Measurements from ENCODE around the gene HOXC10. TPM values are rescaled to one million over a fixed set of nuclear protein-coding genes. Genes with fewer than 3 reads are reported as not detected.

The HOXC10 gene
- total RNA-seq, 4 donors from 2014 or later, result 1.3 to 12.4 (median 3.2) TPM; not detected in 1

- H3K27ac ChIP-seq, result no peak within 1 kb of the TSS
- H3K4me1 ChIP-seq, result no peaks in the 10 kb centered on the region
- TF ChIP-seq CTCF (IDR thresholded peaks at IDR 0.05) (no peak), POLR2A (IDR thresholded peaks at IDR 0.05) (no peak)
- H3K27me3 ChIP-seq, result peaks cover 35 to 85% of the 10 kb centered on the region in 2 donors
- H3K36me3 ChIP-seq, result no peaks in the 10 kb centered on the region
- no peak within 1 kb of the TSS for H3K4me3 ChIP-seq
- intact Hi-C loops (cut with DNase I; ENCODE audit: low total_unique reads), result no loop called here
- H3K9me3 ChIP-seq, result no peaks in the 10 kb centered on the region
- peak in 1 of 2 donors; percentile 62 for DNase-seq
Observed at GRCh38 chr12:53938326-53939140, 46.4 kb upstream of the HOXC10 start, which contains the start of gene HOXC13. Gene HOXC13, plus strand, starts transcription at chr12:53938831. Its CDS starts 76 bp downstream, at chr12:53938907.

- no peak for DNase-seq
- no peaks in the 10 kb centered on the region for H3K4me1 ChIP-seq
- H3K27me3 ChIP-seq, result peaks cover 35 to 86% of the 10 kb centered on the region in 2 donors
- H3K36me3 ChIP-seq, result no peaks in the 10 kb centered on the region
- no peak overlapping the region for H3K27ac ChIP-seq
- H3K9me3 ChIP-seq, result no peaks in the 10 kb centered on the region
- TF ChIP-seq POLR2A (IDR thresholded peaks at IDR 0.05), result no peak
- TF ChIP-seq CTCF (IDR thresholded peaks at IDR 0.05), result no peak
- no peak overlapping the region for H3K4me3 ChIP-seq
- intact Hi-C loops (cut with DNase I; ENCODE audit: low total_unique reads), result no loop called here
Observed at GRCh38 chr12:53939141-53940108, 45.5 kb upstream of the HOXC10 start.

- DNase-seq, result no peak
- intact Hi-C loops (cut with DNase I; ENCODE audit: low total_unique reads), result no loop called here
- H3K27me3 ChIP-seq, result peaks cover 35 to 87% of the 10 kb centered on the region in 2 donors
- H3K4me3 ChIP-seq, result no peak overlapping the region
- H3K27ac ChIP-seq, result no peak overlapping the region
- no peaks in the 10 kb centered on the region for H3K4me1 ChIP-seq
- TF ChIP-seq POLR2A (IDR thresholded peaks at IDR 0.05), result no peak
- TF ChIP-seq CTCF (IDR thresholded peaks at IDR 0.05), result no peak
- no peaks in the 10 kb centered on the region for H3K9me3 ChIP-seq
- no peaks in the 10 kb centered on the region for H3K36me3 ChIP-seq
Observed at GRCh38 chr12:53940443-53941014, 44.4 kb upstream of the HOXC10 start.

GRCh38 chr12:53941187-53941586 lies 43.8 kb upstream of the HOXC10 start:
- Histone ChIP-seq H3K27ac (no peak overlapping the region), H3K4me1 (no peaks in the 10 kb centered on the region), H3K4me3 (no peak overlapping the region), H3K9me3 (no peaks in the 10 kb centered on the region), H3K36me3 (no peaks in the 10 kb centered on the region), H3K27me3 (peaks cover 35 to 87% of the 10 kb centered on the region in 2 donors)
- intact Hi-C loops (cut with DNase I; ENCODE audit: low total_unique reads), result no loop called here
- TF ChIP-seq CTCF (IDR thresholded peaks at IDR 0.05), result no peak
- TF ChIP-seq POLR2A (IDR thresholded peaks at IDR 0.05), result no peak
- DNase-seq, result no peak
